K562 (cell line): ENCODE measurements around the gene SUMF1. TPM values are rescaled to one million over a fixed set of nuclear protein-coding genes. Genes with fewer than 3 reads are reported as not detected.

ENCODE experiments used
- C11orf30 ChIP-seq: fragments of 450-650 bp; IDR thresholded peaks from 2 replicates; pipeline ENCODE4 v1.6.1; 2016; ENCODE audit warnings: low read depth, mild to moderate bottlenecking
- DEAF1 ChIP-seq: fragments of 450-650 bp; formaldehyde crosslinking; IDR thresholded peaks from 2 replicates; pipeline ENCODE4 v1.4.0; 2020; ENCODE audit warnings: mild to moderate bottlenecking, moderate library complexity
- E2F6 ChIP-seq, 2 experiments: IDR thresholded peaks; 2 replicates each; pipeline ENCODE4 v1.6.1; 2011; ENCODE audit warnings: borderline replicate concordance in 1 of 2, control low read depth in 1 of 2, low read depth in 1 of 2, low read length in 1 of 2, mild to moderate bottlenecking in 1 of 2, mixed read lengths in 1 of 2, moderate library complexity in 1 of 2; ENCODE audit not compliant: insufficient read depth in 1 of 2, insufficient read length in 1 of 2, poor library complexity in 1 of 2, severe bottlenecking in 1 of 2; ENCODE audit errors: extremely low read depth in 1 of 2
- FOXK2 ChIP-seq, 2 experiments: fragments of 450-650 bp; IDR thresholded peaks in 1 of 2; conservative IDR thresholded peaks in 1 of 2; 2 replicates each; pipeline ENCODE4 v1.6.1; 2016; ENCODE audit warnings: low read depth in 2 of 2, mild to moderate bottlenecking in 1 of 2
- GABPA ChIP-seq: fragments of 200-800 bp; sonication (Bioruptor generic); conservative IDR thresholded peaks from 2 replicates; pipeline ENCODE4 v1.6.1; 2016; ENCODE audit warnings: low read depth, missing genetic modification characterization, missing compliant biosample characterization
- GTF2E2 ChIP-seq: fragments of 200-800 bp; sonication (Bioruptor generic); IDR thresholded peaks from 2 replicates; pipeline ENCODE4 v1.6.1; 2016; ENCODE audit warnings: missing genetic modification characterization, missing compliant biosample characterization
- MCM5 ChIP-seq: fragments of 450-650 bp; IDR thresholded peaks from 2 replicates; pipeline ENCODE4 v1.6.1; 2016; ENCODE audit warnings: low read depth
- MTA3 ChIP-seq: fragments of 450-650 bp; formaldehyde crosslinking; IDR thresholded peaks from 2 replicates; pipeline ENCODE4 v1.6.1; 2017; ENCODE audit warnings: mild to moderate bottlenecking, borderline replicate concordance
- NR2F6 ChIP-seq: fragments of 450-650 bp; formaldehyde crosslinking; IDR thresholded peaks from 2 replicates; pipeline ENCODE4 v1.4.0; 2020; ENCODE audit warnings: mild to moderate bottlenecking
- PHF21A ChIP-seq: fragments of 450-650 bp; IDR thresholded peaks from 2 replicates; pipeline ENCODE4 v1.6.1; 2017; ENCODE audit warnings: low read depth, borderline replicate concordance
- RBFOX2 ChIP-seq: fragments of 200-400 bp; formaldehyde crosslinking; IDR thresholded peaks from 2 replicates; pipeline ENCODE4 v1.6.1; 2017; ENCODE audit warnings: low read depth, mild to moderate bottlenecking, low read length, moderate library complexity
- SMAD3 ChIP-seq: fragments of 450-650 bp; formaldehyde crosslinking; conservative IDR thresholded peaks from 2 replicates; pipeline ENCODE4 v1.4.0; 2020; ENCODE audit warnings: mild to moderate bottlenecking
- SMARCA4 ChIP-seq: fragments of 450-650 bp; IDR thresholded peaks from 2 replicates; pipeline ENCODE4 v1.6.1; 2016
- SNRNP70 ChIP-seq: fragments of 200-400 bp; formaldehyde crosslinking; optimal IDR thresholded peaks from 2 replicates; pipeline ENCODE3; 2017; ENCODE audit warnings: low read depth, low read length
- SOX6 ChIP-seq: fragments of 450-650 bp; IDR thresholded peaks from 2 replicates; pipeline ENCODE4 v1.6.1; 2014; ENCODE audit warnings: mild to moderate bottlenecking
- SUPT5H ChIP-seq: fragments of 450-650 bp; IDR thresholded peaks from 2 replicates; pipeline ENCODE4 v1.6.1; 2016
- TRIM28 ChIP-seq: fragments of 450-650 bp; IDR thresholded peaks from 2 replicates; pipeline ENCODE4 v1.6.1; 2017
- YY1 ChIP-seq, 3 experiments: IDR thresholded peaks; 2 replicates each; pipeline ENCODE4 v1.6.1; 2011; ENCODE audit warnings: low read length in 2 of 3, mild to moderate bottlenecking in 2 of 3, moderate library complexity in 2 of 3, borderline replicate concordance in 1 of 3, control low read depth in 1 of 3, low read depth in 1 of 3; ENCODE audit not compliant: insufficient read depth in 3 of 3, insufficient replicate concordance in 2 of 3, control insufficient read depth in 1 of 3, insufficient read length in 1 of 3; ENCODE audit errors: extremely low read depth in 1 of 3
- ZFP36 ChIP-seq: fragments of 150-350 bp; IDR thresholded peaks from 2 replicates; pipeline ENCODE4 v1.6.1; 2018; ENCODE audit warnings: low read length, low read depth; ENCODE audit not compliant: partially characterized antibody
- ZFX ChIP-seq: sonication (generic); formaldehyde crosslinking; IDR thresholded peaks from 2 replicates; pipeline ENCODE4 v1.8.0; 2022; ENCODE audit warnings: mild to moderate bottlenecking, missing genetic modification reagents, moderate library complexity
- ZKSCAN8 ChIP-seq: fragments of 200-800 bp; sonication (Bioruptor generic); IDR thresholded peaks from 2 replicates; pipeline ENCODE4 v1.6.1; 2016; ENCODE audit warnings: missing genetic modification characterization, missing compliant biosample characterization
- ZNF408 ChIP-seq: fragments of 250-450 bp; sonication (Bioruptor Pico); IDR thresholded peaks from 2 replicates; pipeline ENCODE4 v1.4.0; 2020; ENCODE audit warnings: low read depth, mild to moderate bottlenecking, moderate library complexity
- ZNF444 ChIP-seq: fragments of 250-450 bp; sonication (Bioruptor Pico); IDR thresholded peaks from 2 replicates; pipeline ENCODE4 v1.4.0; 2020; ENCODE audit warnings: mild to moderate bottlenecking, moderate library complexity
- ZNF551 ChIP-seq: fragments of 250-450 bp; sonication (Bioruptor Pico); IDR thresholded peaks from 2 replicates; pipeline ENCODE4 v1.5.0; 2021; ENCODE audit warnings: mild to moderate bottlenecking, moderate library complexity
- polyA plus RNA-seq, 8 experiments: library from polyadenylated mRNA; depleted of rRNA in 4 of 8; stranded (reverse) in 5 of 8; unstranded in 3 of 8; fragments of >200 nt; fragmentation: Nextera tagmentation in 2 of 8; fragmentation: Illumina TruSeq in 1 of 8; extraction: Ambion mirVana in 2 of 8; extraction: Trizol in 1 of 8; gene quantifications; 2 replicates each; pipeline versions ENCODE4 v1.2.1 to v1.2.3, GENCODE V29; 2011 to 2014; ENCODE audit warnings: inconsistent platforms in 1 of 8, missing spikeins in 1 of 8
- total RNA-seq, 7 experiments: library from RNA; depleted of rRNA in 6 of 7; stranded (reverse); fragments of >200 nt in 6 of 7; fragmentation: Illumina TruSeq in 2 of 7; extraction: Trizol in 2 of 7; gene quantifications; 2 replicates each; pipeline versions ENCODE4 v1.2.1 to v1.2.3, GENCODE V29; 2011 to 2021; ENCODE audit warnings: low replicate concordance in 1 of 7

The SUMF1 gene
- total and polyA plus RNA-seq, 9 of the 15 experiments (the other 6 are each of a cell fraction or from before 2014, with no cell fraction given): 1.3 to 7.4 (median 4.2) TPM

- TF ChIP-seq ZFP36 (peak; percentile 43), ZKSCAN8 (CRISPR knock-in tag) (no peak), RBFOX2 (peak; percentile 100), PHF21A (peak; percentile 11; the same call in 1 of the 2 replicates), ZFX (peak; percentile 75), GABPA (tag) (peak; percentile 61), TRIM28 (no peak), MTA3 (peak; percentile 100), ZNF408 (CRISPR knock-in tag) (no peak), SUPT5H (peak; percentile 99), NR2F6 (CRISPR knock-in tag) (no peak), FOXK2 (conservative IDR thresholded peaks at IDR 0.05 in 1 of 2, IDR thresholded peaks at IDR 0.05 in 1 of 2; ENCODE audit: low read depth in 2 of 2) (peak; percentile 78 to 81), ZNF444 (CRISPR knock-in tag) (no peak), E2F6 (IDR thresholded peaks at IDR 0.05; ENCODE audit: borderline replicate concordance in 1 of 2, extremely low read depth in 1 of 2, insufficient read depth in 1 of 2, insufficient read length in 1 of 2, low read depth in 1 of 2, low read length in 1 of 2, poor library complexity in 1 of 2, severe bottlenecking in 1 of 2) (peak in 1 of 2 experiments; percentile 79), GTF2E2 (tag) (peak; percentile 90), SMAD3 (CRISPR knock-in tag) (0 out of 2 replicates have a peak, but pooled peaks have one; percentile 18), ZNF551 (no peak), SNRNP70 (no peak), DEAF1 (CRISPR knock-in tag) (peak; percentile 18; the same call in 1 of the 2 replicates), SMARCA4 (no peak), C11orf30 (0 out of 2 replicates have a peak, but pooled peaks have one; percentile 4), YY1 (IDR thresholded peaks at IDR 0.05; ENCODE audit: borderline replicate concordance in 1 of 3, control insufficient read depth in 1 of 3, extremely low read depth in 1 of 3, insufficient read depth in 3 of 3, insufficient read length in 1 of 3, insufficient replicate concordance in 2 of 3, low read depth in 1 of 3, low read length in 2 of 3) (peak in 2 of 3 experiments; percentile 72 to 78), SOX6 (0 out of 2 replicates have a peak, but pooled peaks have one; percentile 49), MCM5 (no peak)
Observed at GRCh38 chr3:4493014-4493940, 26.2 kb upstream of the SUMF1 start, which contains the start of gene ITPR1 (continued).
